ENCODE measurements around the gene KNCN.

The KNCN gene

DNA sequence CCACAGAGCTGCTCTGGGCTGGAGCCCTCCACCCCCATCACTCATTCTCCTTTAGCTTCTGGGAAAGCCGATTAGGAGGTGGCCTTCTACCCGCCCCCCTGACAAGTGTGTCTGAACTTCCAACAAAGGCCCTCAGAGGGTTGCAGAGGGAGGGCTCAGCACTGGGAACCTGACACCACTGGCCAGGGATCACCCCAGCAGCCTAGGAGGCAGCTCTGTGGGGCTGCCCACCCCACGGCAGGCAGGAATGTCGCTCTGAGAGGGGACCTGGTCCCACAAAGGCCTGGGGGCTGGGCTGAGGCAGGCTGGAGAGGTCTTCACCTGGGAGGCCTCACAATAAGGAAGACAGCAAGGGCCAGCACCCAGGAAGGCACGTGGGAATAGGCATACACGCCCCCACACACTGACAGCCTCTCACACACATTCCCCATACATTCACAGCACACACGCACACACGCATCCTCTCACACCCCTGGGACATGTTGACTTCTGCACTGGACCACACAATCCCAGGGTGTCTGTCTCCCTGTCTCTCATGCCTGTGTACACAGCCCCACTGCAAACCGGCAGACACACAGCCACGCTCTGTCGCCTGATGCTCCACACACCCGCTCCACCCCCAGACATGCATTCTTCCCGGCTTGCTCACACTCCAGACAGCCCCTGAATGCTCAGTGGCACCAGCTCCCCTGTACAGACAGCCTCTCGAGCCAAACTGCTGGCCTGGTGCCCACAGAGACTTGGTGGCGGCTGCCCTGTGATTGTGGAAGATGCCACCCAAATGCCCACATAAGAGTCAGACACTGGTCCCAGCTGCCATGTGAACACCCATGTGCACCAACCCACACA lies 31.2 kb downstream of the KNCN start:
- no peaks in the 10 kb centered on the region for H3K9me3 ChIP-seq (ENCODE audit: control insufficient read depth in 1 of 2, low read length in 2 of 2)
- H3K27me3 ChIP-seq (ENCODE audit: low read depth, low read length), result no peaks in the 10 kb centered on the region
- no peaks in the 10 kb centered on the region for H3K36me3 ChIP-seq (ENCODE audit: control insufficient read depth in 1 of 2, insufficient read depth in 2 of 2, low read length in 2 of 2)
- H3K4me3 ChIP-seq (ENCODE audit: low read depth in 1 of 2, low read length in 2 of 2), result no peak overlapping the region
- no peak overlapping the region for H3K27ac ChIP-seq (ENCODE audit: low read length)
- H3K4me1 ChIP-seq (ENCODE audit: control insufficient read depth in 1 of 2, insufficient read depth in 2 of 2, low read length in 2 of 2), result peaks cover 0 to 3% of the 10 kb centered on the region in 2 donors

DNA sequence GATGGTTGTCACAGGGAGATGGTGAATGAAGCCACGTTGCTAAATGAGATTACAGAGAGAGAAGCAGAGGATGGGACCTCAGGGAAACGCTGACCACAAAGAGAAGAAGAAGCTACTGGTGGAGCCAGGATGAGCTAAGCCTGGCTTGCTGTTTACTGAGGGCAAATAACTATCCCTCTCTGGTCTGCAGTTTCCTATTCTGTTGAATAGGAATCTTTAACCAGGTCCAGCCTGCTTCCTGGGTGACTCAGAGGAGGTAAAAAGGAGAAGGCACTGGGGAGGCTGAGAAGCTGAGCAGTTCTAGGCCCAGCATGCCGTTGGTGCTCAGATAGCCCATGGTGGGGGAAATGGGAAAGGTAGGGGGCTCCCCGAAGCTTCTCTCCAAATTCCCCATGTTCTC lies 32.2 kb downstream of the KNCN start:
- H3K9me3 ChIP-seq (ENCODE audit: control insufficient read depth in 1 of 2, low read length in 2 of 2), result no peaks in the 10 kb centered on the region
- no peaks in the 10 kb centered on the region for H3K27me3 ChIP-seq (ENCODE audit: low read depth, low read length)
- no peak overlapping the region for H3K4me3 ChIP-seq (ENCODE audit: low read depth in 1 of 2, low read length in 2 of 2)
- no peak overlapping the region for H3K27ac ChIP-seq (ENCODE audit: low read length)
- H3K4me1 ChIP-seq (ENCODE audit: control insufficient read depth in 1 of 2, insufficient read depth in 2 of 2, low read length in 2 of 2), result peaks cover 0 to 3% of the 10 kb centered on the region in 2 donors
- no peaks in the 10 kb centered on the region for H3K36me3 ChIP-seq (ENCODE audit: control insufficient read depth in 1 of 2, insufficient read depth in 2 of 2, low read length in 2 of 2)

DNA sequence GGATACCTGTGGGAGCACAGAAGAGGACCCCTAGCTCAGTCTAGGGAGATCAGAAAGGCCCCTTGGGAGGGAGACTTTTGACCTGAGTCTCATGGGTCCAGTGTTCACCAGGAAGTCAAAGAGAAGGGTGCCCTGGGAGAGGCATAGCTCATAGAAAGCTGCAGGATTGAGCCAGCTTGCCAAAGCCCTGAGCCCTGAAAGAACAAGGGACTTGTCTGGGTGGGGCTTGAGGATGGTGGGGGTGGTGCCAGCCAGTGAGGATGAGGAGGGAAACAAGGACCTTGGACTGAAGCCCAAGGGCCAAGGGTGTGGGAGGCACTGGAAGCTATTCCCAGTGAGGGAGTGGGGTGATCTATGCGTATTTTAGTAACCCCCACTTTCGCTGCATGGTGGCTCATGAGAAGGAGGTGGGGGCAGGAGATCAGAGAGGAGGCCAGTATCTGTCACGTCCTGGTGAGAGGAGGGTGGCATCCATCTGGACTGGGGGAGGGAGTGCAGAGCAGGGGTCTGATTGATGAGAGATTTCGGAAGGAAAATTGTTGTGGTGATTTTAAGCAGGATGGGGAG lies 33.4 kb downstream of the KNCN start:
- H3K4me1 ChIP-seq (ENCODE audit: control insufficient read depth in 1 of 2, insufficient read depth in 2 of 2, low read length in 2 of 2), result peaks cover 0 to 3% of the 10 kb centered on the region in 2 donors
- no peaks in the 10 kb centered on the region for H3K36me3 ChIP-seq (ENCODE audit: control insufficient read depth in 1 of 2, insufficient read depth in 2 of 2, low read length in 2 of 2)
- H3K27ac ChIP-seq (ENCODE audit: low read length), result no peak overlapping the region
- H3K4me3 ChIP-seq (ENCODE audit: low read depth in 1 of 2, low read length in 2 of 2), result no peak overlapping the region
- H3K9me3 ChIP-seq (ENCODE audit: control insufficient read depth in 1 of 2, low read length in 2 of 2), result no peaks in the 10 kb centered on the region
- H3K27me3 ChIP-seq (ENCODE audit: low read depth, low read length), result no peaks in the 10 kb centered on the region

DNA sequence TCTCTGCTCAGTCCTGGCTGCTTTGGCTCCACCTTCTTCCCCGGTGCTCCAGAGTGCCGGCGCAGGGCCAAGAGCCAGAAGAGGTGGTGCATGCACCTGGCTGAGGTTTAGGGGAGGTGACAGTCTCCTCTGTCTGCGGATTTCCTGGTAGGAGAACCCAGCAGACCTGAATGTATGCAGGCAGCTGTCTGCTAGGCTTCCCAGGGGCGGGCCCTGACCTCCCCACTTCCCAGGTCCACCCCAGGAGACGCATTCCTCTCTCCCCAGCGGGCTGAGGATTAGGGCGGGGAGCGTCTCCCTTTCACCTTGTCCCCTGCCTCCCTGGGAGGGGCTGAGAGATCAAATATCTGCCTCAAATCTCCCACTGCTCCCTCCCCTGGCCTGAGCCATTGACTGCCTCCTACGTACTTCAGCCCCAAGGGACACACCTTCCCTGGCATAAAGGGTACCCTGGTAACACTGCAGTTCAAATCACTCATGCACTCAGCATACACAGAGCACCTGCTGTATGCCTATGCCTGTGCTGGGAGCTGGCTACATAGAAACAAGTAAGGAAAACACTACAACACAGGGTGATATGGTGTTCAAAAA lies 34.3 kb downstream of the KNCN start:
- no peaks in the 10 kb centered on the region for H3K27me3 ChIP-seq (ENCODE audit: low read depth, low read length)

DNA sequence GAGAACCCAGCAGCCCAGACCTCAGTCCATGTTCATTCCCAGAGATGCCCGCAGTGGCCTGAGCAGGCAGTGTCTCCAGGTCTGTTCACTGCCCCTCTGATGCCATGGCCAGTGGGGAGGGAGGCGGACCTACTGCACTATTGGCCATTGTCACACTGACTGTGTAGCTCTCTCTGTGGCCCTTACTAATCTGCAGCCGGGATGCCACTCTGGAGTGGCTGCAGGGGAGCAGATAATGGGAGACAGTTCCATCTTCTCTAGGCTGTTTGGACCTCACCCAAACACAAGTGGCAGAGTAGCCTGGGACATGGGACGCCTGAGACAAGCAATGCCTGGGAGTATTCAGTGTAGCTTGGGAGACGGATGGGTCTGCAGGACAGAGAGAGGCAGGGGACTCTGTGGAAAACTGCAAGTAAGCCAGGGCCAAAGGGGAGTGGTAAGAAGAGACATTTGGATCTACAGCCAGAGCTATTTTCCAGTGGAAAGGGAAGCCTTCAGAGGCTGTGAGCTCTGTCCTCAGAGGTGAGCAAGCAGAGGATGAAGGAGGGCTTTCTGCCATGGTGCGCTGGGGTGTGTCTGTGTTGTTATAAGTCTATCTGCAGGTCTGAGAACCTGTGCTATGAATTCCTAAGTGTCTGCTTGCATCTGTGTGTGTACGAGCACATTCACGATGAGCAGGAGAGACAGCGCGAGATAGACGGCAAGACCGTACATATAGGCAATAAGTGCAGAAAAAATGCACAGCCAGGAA lies 35.1 kb downstream of the KNCN start:
- Histone ChIP-seq H3K9me3 (ENCODE audit: control insufficient read depth in 1 of 2, low read length in 2 of 2) (no peaks in the 10 kb centered on the region), H3K4me3 (ENCODE audit: low read depth in 1 of 2, low read length in 2 of 2) (no peak overlapping the region), H3K27ac (ENCODE audit: low read length) (no peak overlapping the region), H3K4me1 (ENCODE audit: control insufficient read depth in 1 of 2, insufficient read depth in 2 of 2, low read length in 2 of 2) (no peaks in the 10 kb centered on the region), H3K27me3 (ENCODE audit: low read depth, low read length) (no peaks in the 10 kb centered on the region), H3K36me3 (ENCODE audit: control insufficient read depth in 1 of 2, insufficient read depth in 2 of 2, low read length in 2 of 2) (no peaks in the 10 kb centered on the region)

More for the DNA sequence above, 34.3 kb downstream of the KNCN start:
- H3K4me1 ChIP-seq (ENCODE audit: control insufficient read depth in 1 of 2, insufficient read depth in 2 of 2, low read length in 2 of 2), result no peaks in the 10 kb centered on the region
- no peak overlapping the region for H3K27ac ChIP-seq (ENCODE audit: low read length)
- H3K36me3 ChIP-seq (ENCODE audit: control insufficient read depth in 1 of 2, insufficient read depth in 2 of 2, low read length in 2 of 2), result no peaks in the 10 kb centered on the region
- H3K4me3 ChIP-seq (ENCODE audit: low read depth in 1 of 2, low read length in 2 of 2), result no peak overlapping the region
- H3K9me3 ChIP-seq (ENCODE audit: control insufficient read depth in 1 of 2, low read length in 2 of 2), result no peaks in the 10 kb centered on the region

DNA sequence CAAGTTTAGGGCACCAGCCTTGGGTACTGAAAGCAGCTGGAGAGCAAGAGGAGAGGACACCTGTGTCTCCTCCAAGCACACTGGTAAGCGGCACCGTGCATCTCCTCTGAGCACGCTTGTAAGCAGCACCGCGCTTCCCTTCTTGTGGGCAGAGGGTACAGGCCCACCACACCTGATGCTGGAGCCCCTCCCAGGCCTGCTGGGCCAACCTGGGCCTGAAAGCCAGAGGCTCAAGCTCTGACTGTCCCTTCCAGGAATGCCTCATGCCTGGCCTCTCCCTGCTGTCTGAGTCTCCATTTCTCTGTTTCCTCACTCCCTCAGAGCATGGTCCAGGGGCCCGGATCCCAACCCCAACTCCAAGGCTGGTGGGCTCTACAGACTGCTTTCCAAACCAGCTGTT lies 35.9 kb downstream of the KNCN start:
- Histone ChIP-seq H3K4me1 (ENCODE audit: control insufficient read depth in 1 of 2, insufficient read depth in 2 of 2, low read length in 2 of 2) (no peaks in the 10 kb centered on the region), H3K9me3 (ENCODE audit: control insufficient read depth in 1 of 2, low read length in 2 of 2) (no peaks in the 10 kb centered on the region), H3K4me3 (ENCODE audit: low read depth in 1 of 2, low read length in 2 of 2) (no peak overlapping the region), H3K27ac (ENCODE audit: low read length) (no peak overlapping the region), H3K36me3 (ENCODE audit: control insufficient read depth in 1 of 2, insufficient read depth in 2 of 2, low read length in 2 of 2) (no peaks in the 10 kb centered on the region), H3K27me3 (ENCODE audit: low read depth, low read length) (no peaks in the 10 kb centered on the region)

DNA sequence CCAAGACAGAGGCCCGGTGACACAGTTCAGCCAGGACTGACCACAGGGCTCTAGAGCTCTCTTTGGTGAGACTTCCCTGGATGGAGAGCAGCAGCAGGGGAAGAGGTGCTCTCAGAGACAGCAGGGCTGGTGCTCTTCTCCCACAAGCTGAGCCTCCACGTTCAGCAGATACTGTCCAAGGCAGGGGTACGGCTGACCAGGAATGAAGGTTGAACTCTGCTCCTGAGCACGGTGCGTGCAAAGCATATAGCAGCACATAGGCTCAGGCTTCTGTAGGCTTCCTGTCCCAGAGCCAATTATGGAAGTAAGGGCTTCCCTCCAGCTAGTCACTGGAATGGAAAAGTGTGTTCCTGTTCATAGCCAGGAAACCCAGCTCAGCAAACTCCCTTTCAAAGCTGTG lies 37.9 kb downstream of the KNCN start:
- no peaks in the 10 kb centered on the region for H3K36me3 ChIP-seq (ENCODE audit: control insufficient read depth in 1 of 2, insufficient read depth in 2 of 2, low read length in 2 of 2)
- no peaks in the 10 kb centered on the region for H3K4me1 ChIP-seq (ENCODE audit: control insufficient read depth in 1 of 2, insufficient read depth in 2 of 2, low read length in 2 of 2)
- H3K27ac ChIP-seq (ENCODE audit: low read length), result no peak overlapping the region
- no peak overlapping the region for H3K4me3 ChIP-seq (ENCODE audit: low read depth in 1 of 2, low read length in 2 of 2)
- H3K9me3 ChIP-seq (ENCODE audit: control insufficient read depth in 1 of 2, low read length in 2 of 2), result no peaks in the 10 kb centered on the region
- no peaks in the 10 kb centered on the region for H3K27me3 ChIP-seq (ENCODE audit: low read depth, low read length)

DNA sequence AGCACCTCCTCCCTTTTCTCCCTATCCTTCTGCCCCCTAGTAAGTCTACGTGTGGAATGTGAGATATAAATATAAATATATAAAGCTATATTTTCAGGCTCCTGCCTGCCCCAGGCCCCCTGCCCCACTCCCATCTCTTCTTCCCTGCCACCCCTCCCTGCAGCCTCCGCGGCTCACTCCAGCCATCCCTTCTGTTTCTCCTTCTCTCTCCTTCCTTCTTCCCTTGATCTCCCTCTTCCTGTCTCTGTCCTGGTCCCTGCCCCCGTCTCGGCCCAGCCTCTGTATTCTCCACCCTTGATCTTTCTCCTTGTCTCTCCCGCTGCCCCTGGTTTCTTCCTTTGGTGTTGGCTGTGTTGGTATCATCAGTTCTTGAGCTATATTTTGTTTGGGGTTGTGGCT lies 38.7 kb downstream of the KNCN start:
- H3K27me3 ChIP-seq (ENCODE audit: low read depth, low read length), result no peaks in the 10 kb centered on the region
- H3K9me3 ChIP-seq (ENCODE audit: control insufficient read depth in 1 of 2, low read length in 2 of 2), result no peaks in the 10 kb centered on the region
- no peak overlapping the region for H3K27ac ChIP-seq (ENCODE audit: low read length)
- H3K4me1 ChIP-seq (ENCODE audit: control insufficient read depth in 1 of 2, insufficient read depth in 2 of 2, low read length in 2 of 2), result no peaks in the 10 kb centered on the region
- H3K36me3 ChIP-seq (ENCODE audit: control insufficient read depth in 1 of 2, insufficient read depth in 2 of 2, low read length in 2 of 2), result no peaks in the 10 kb centered on the region
- no peak overlapping the region for H3K4me3 ChIP-seq (ENCODE audit: low read depth in 1 of 2, low read length in 2 of 2)

DNA sequence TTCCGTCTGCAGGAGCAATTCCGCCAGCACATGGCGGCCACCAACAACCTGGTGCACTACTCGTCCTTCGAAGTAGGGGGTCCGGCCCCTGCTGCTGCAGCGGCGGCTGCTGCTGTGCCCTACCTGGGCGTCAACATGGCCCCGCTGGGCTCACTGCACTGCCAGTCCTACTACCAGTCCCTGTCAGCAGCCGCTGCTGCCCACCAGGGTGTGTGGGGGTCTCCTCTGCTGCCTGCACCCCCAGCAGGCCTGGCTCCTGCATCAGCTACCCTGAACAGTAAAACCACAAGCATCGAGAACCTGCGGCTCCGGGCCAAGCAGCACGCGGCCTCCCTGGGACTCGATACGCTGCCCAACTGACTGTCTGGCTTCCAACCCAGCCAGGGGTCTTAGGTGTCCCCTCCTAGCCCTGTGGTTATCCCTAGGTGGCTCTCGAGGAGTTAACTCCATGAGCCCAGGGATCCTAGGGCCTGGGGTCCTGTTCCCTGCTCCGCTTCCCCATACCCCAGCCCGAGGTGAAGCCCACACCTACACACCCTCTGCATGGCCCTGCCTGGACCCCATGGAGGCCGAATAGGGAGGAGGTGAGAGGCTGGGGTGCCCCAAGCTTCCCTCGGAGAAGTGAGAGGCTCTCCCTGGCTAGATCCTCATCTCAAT lies 39.2 kb downstream of the KNCN start:
- no peaks in the 10 kb centered on the region for H3K36me3 ChIP-seq (ENCODE audit: control insufficient read depth in 1 of 2, insufficient read depth in 2 of 2, low read length in 2 of 2)
- no peak overlapping the region for H3K27ac ChIP-seq (ENCODE audit: low read length)
- no peak overlapping the region for H3K4me3 ChIP-seq (ENCODE audit: low read depth in 1 of 2, low read length in 2 of 2)
- H3K27me3 ChIP-seq (ENCODE audit: low read depth, low read length), result no peaks in the 10 kb centered on the region
- no peaks in the 10 kb centered on the region for H3K4me1 ChIP-seq (ENCODE audit: control insufficient read depth in 1 of 2, insufficient read depth in 2 of 2, low read length in 2 of 2)
- H3K9me3 ChIP-seq (ENCODE audit: control insufficient read depth in 1 of 2, low read length in 2 of 2), result no peaks in the 10 kb centered on the region

DNA sequence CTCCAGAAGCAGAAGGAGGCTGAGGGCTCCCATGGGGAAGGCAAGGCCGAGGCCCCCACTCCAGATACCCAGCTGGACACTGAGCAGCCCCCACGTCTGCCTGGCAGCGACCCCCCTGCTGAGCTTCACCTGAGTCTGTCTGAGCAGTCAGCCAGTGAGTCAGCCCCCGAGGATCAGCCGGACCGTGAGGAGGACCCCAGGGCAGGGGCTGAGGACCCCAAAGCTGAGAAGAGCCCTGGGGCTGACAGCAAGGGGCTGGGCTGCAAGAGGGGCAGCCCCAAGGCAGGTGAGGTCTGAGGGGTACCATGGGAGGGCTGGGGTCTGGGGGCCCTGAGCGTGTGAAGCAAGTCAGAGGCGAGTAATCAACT lies 40.5 kb downstream of the KNCN start:
- H3K27me3 ChIP-seq (ENCODE audit: low read depth, low read length), result no peaks in the 10 kb centered on the region
- no peaks in the 10 kb centered on the region for H3K9me3 ChIP-seq (ENCODE audit: control insufficient read depth in 1 of 2, low read length in 2 of 2)
- H3K36me3 ChIP-seq (ENCODE audit: control insufficient read depth in 1 of 2, insufficient read depth in 2 of 2, low read length in 2 of 2), result no peaks in the 10 kb centered on the region
- no peaks in the 10 kb centered on the region for H3K4me1 ChIP-seq (ENCODE audit: control insufficient read depth in 1 of 2, insufficient read depth in 2 of 2, low read length in 2 of 2)
- H3K27ac ChIP-seq (ENCODE audit: low read length), result no peak overlapping the region
- no peak overlapping the region for H3K4me3 ChIP-seq (ENCODE audit: low read depth in 1 of 2, low read length in 2 of 2)
